ENCODE data around the gene RNF220.
"Not testable (repeated sequence)": the region's sequence is repeated elsewhere in the genome, so short reads cannot be mapped to it uniquely, and the experiment has no call there.

The RNF220 gene

GRCh38 chr1:44485229-44485933, 80.3 kb downstream of the RNF220 start:
- in situ Hi-C loops (cut with MboI; ENCODE audit: low sequenced_read_pairs) = no loop called here

DNA sequence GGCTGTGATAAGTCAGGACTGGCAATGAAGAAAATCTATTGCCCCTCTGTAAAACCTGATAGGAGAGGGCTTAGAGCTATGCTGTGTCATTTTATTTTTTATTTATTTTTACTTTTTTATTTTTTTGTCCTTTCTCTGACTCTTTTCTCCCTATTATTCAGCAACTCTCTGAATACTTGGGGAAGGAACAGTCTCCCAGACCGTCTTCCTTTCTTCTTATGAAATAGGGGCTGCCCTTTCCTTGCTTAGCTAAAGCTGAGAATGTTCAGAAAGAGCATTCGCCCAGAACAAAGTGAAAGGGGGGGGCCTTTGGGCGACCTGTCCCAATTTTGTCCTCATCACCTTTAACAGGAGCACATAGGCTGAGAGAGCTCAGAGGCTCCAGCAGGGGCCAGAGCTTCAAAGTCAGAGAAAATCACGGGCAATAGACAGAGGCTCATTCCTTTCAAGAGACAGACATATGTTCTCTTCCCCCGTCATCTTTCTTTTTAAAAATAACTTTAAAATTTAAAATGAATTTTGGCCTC, 80.9 kb downstream of the RNF220 start:
- in situ Hi-C loops (cut with MboI; ENCODE audit: low sequenced_read_pairs) = no loop called here

DNA sequence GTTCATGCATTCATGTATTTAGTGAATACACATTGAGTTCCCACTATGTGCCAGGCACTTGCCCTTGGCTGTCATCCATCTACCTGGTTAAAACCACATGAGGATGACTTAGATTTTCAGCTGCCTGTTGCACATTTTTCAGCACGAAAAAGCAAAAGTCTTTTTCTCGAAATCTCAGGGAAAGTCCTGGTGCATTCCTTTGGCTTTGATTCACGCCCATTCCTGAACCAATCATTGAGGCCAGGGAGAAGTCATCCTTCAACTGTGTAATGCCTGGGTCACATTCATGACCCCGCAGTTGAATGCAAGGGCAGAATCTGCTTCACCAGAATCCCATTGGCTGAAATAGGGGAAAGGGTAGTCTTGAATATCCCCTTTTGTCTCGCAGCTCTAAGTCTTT, 84.4 kb downstream of the RNF220 start:
- in situ Hi-C loops (cut with MboI; ENCODE audit: low sequenced_read_pairs) = no loop called here

DNA sequence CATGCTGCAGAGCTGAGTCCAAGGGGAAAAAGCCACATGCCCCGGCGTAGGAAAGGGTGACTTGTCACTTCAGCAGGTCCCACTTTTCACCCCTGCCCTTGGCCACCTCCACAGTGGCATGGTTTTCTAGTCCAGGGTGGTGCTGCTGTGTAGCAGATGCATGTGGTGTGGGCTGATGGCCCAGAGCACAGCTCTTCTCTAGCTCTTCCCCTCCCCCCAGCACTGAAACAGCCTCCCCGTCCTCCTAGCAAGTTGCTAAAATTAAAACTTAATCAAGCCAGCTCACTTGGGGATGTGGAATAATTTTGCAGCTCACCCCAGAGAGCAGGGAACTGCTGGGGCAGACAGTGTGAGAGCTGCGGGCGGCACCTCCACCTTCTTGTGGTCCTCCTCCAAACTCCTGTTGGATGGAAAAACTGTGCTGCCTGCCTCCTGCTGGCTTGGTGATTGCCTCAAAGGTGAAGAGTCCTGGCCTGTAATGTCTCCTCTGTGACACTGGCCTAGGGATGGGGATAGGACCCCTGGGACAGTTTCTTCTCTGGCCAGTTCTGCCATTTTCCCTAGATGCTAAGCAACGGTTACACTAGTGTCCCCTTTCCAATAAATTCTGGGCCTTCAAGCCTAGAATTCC, 91.6 kb downstream of the RNF220 start:
- in situ Hi-C loops (cut with MboI; ENCODE audit: low sequenced_read_pairs) = no loop called here

DNA sequence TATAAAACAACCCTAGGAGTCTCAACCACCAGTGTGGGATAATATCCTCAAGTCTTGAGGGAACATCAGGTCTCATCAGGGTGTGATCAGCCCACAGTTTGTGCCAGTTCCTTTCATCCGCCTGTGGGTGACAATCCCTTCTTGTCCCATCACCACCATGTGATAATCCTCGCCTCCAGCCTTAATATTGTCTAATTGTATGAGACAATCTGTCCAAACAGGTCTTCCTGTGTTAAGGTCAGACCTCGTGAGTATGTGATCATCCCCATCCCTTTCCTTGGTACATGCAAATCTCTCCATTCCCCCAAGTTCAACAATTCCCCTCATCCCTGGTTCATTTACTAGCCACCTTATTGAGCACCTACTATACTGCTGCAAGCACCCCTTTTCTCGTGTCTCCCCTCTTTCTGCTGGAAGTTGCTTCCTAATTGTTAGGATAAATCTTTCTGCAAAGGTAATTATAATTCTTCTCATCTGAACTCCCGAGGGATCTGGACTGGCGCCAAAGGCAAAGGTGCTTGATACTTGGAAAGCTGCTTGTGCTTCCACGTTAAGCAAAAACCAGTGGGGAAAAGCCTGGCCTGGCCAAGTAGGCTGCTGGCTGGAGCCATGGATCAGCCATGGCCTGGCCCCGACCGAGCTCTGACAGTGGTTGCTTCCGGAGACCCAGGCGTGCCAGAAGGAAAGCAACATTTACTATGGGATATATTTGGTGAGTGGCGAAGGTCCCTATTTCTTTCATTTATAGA, 92.5 kb downstream of the RNF220 start:
- in situ Hi-C loops (cut with MboI; ENCODE audit: low sequenced_read_pairs) = no loop called here

GRCh38 chr1:44499306-44499705, 94.3 kb downstream of the RNF220 start:
- in situ Hi-C loops (cut with MboI; ENCODE audit: low sequenced_read_pairs) = no loop called here

DNA sequence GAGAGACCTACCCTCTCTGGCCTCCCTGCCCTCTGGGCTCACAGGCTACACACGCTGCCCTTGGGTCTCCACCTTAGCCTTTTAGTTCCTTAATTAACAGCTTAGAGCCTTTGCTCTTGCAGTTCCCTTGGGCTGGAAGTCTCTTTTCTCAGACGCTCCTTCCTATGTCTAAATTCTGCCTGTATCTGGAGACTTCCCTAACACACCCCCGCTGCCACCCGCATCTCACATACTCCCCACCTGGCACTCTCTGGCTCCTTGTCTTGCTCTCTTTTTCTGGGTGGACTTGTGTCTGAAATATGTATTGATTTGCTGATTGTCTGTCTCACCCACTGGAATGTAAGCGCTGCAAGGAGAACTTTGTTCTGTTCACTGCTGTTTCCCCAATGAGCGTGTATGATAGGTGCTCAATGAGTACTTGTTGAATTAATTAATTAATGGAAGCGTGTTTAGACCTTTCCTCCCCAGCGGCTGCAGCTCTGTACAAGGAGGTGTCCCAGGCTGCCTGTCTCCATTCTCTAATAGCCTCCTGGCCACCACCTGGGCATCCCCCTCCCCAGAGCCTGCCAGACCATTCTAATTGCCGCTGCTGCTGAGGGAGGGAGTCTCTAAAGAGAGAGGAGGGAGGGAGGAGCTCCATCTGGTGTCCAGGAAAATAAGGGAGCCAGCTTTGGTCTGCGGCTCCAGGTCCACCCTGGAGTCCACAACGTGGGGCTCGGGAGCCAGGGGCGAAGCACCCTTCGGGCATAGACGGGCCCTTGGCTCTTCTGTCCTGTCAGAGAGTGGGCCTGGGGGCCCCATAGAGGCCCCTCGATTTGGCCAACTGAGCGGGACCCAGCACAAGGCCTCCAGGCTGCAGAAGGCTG, 95.4 kb downstream of the RNF220 start:
- in situ Hi-C loops (cut with MboI; ENCODE audit: low sequenced_read_pairs) = no loop called here

- in situ Hi-C loops (cut with MboI; ENCODE audit: low sequenced_read_pairs) = no loop called here
These were observed 96.2 kb downstream of the RNF220 start for GRCh38 chr1:44501047-44501890.

- in situ Hi-C loops (cut with MboI; ENCODE audit: low sequenced_read_pairs) = not testable (repeated sequence)
These were observed 97.8 kb downstream of the RNF220 start for GRCh38 chr1:44502823-44503222.

DNA sequence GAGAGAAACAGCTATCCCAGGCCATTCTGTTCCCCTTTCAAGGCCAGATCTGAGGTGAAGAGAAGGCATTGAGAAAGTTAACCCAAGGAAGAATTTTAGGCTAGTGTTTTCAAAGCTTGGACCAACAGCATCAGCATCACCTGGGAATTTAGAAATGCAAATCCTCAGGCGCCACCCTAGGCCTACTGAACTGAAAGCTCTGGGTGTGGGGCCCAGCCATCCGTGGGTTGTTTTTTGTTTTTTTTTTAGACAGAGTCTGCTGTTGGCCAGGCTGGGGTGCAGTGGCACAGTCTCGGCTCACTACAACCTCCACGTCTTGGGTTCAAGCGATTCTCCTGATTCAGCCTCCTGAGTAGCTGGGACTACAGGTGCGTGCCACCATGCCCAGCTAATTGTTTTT, 98.6 kb downstream of the RNF220 start:
- in situ Hi-C loops (cut with MboI; ENCODE audit: low sequenced_read_pairs) = no loop called here

- in situ Hi-C loops (cut with MboI; ENCODE audit: low sequenced_read_pairs) = no loop called here
These were observed 100.3 kb downstream of the RNF220 start for GRCh38 chr1:44505210-44505993.

DNA sequence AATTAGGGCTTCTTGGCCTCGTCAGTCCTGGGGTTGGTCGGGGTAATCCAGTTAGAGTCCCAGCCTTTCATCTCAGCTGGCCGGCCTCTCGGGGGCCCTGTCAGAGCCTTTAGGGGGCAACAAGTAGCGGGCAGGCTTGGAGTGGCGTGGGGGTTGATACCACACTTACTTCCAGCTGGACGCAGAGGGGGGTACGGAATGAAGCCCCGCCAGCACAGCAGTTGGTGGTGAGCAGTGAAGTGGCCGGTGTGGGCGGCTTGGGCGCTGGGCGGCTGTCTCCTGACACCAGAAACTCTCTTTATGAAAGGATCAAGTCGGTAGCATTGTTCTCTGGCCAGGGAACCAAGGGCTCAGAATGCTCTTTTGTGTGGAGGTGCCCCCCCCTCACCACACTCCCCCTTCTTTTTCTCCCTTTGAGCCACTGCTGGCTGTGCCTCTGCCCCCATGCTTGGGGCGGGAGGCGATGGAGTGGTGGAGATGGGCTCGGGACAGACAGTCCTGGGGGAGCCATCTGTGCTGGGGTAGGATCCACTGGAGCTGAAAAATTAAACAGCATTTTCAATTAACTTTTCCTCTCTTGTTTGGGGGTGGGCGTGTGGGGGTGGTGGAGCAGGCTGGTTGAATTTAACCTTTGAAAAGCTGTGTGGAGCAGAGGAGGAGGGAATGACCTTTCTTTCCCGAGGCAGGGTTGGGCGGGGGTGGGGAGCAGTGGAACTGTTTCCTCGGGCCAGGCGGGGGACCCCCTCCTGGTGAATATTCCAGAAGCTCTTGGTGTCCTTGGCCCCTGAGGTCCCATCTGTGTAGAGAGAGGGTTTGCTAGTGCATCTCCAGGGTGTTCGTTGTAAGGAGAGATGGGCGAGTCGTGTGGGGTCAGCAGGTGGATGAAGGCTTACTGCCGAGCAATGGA, 102.7 kb downstream of the RNF220 start:
- in situ Hi-C loops (cut with MboI; ENCODE audit: low sequenced_read_pairs) = no loop called here

DNA sequence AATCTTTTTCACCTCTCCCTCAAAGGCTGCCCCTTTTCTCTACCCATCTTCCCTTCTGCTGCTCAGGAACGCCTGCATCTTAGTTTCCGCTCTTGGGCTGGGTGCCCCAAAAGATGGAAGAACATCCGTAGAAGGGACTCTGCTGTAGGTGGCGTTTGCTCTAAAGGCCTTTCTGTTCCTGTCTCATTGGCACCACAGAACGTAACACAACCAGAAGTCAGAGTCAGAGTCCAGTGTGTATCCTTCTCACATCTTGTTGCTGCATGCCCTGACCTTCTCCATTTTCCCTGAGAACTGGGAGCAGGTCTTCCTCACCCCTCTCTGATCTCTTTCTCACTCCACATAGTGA, 103.3 kb downstream of the RNF220 start:
- in situ Hi-C loops (cut with MboI; ENCODE audit: low sequenced_read_pairs) = no loop called here

DNA sequence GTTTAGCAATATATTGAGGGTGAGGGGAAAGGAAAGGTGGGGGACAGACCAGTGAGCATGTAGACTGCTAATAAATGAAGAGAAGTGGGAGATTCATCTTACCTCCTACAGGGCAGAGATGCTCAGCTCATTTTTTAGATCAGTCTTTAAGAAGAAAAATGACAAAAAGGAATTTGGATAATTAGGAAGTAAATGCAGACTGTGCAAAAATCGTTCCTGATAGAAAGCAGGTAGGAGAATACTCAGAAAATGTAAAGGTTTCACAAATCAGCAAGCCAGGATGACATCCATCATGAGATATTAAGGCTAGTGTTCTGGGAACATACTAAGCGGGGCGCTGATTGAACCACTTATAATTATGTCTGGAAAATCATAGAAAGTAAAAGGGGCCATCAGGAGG, 106.3 kb downstream of the RNF220 start:
- in situ Hi-C loops (cut with MboI; ENCODE audit: low sequenced_read_pairs) = no loop called here

DNA sequence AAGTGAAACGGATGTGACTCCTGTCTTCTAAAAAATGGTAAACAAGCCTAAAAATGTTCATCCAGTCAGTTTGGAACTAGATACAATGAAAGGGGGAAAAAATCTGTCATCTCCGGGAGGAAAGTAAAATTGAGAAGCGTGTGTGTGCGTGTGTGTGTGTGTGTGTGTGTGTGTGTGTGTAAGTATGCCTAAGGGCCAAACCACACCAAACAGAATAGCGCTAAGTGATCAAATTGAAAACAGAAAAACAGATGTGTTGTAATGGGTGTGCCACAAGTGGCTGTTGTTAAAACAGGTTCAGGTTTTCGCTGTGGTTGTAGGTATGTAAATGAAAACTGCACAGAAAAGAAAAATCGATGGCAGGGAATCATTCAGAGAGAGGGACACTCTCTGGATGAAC, 106.7 kb downstream of the RNF220 start:
- in situ Hi-C loops (cut with MboI; ENCODE audit: low sequenced_read_pairs) = no loop called here

DNA sequence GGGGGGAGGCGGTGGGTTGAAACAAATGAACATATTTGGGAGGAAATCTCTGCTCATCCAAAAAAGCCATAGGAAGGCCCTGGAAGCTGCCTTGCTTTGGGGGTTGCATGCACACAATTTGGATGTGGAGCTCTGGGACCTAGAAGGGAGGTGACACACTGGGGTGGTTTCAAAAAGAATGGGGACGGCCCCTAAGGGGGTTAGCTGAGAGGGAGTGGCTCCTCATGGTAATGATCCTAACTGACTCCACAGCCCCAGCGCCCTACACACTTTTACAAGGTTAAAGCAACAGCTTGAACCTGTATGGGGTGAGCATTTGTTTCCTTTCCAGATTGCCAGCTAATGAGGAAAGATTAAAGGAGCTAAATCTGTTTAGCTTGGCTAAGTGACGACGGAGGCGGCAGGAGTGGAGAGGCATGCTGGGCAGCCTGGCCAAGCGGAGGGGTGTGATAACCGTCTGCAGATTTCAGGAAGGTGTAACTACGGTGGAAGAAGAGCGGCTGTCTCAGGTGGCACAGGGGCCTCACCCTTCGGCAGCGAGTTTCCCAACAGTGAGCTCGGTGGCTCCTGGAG, 107.3 kb downstream of the RNF220 start:
- in situ Hi-C loops (cut with MboI; ENCODE audit: low sequenced_read_pairs) = no loop called here

- in situ Hi-C loops (cut with MboI; ENCODE audit: low sequenced_read_pairs) = no loop called here
These were observed 108.1 kb downstream of the RNF220 start for GRCh38 chr1:44513111-44513510.

DNA sequence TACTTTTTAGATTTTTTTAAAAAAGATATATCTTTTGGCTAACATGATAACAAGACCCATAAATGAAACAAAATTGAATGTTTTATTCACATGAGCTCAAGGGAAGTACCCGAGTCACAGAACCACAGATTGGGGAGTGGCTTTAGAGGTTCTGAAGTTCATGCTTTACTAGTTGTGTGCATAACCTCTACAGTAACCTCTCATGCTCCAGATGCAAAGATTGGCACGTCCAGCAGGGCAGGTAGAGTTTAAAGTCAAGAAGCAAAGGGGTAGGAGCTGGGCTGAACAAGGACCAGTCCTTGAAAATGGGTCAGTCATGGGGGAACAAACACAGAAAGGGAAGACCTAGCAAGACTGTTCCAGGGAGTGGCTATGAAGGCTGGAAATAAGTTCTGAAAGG, 109.6 kb downstream of the RNF220 start:
- in situ Hi-C loops (cut with MboI; ENCODE audit: low sequenced_read_pairs) = no loop called here

Measured in HL-60/S4 treated with phorbol 12-myristate 13-acetate at 8.2 ng/mL for 4 days and 3 days (cell line).